Right ventricle myocardium superior (tissue), 1 donor: Measurements from ENCODE around the gene OPA3. TPM values are rescaled to one million over a fixed set of nuclear protein-coding genes. Genes with fewer than 3 reads are reported as not detected.
"Not testable (repeated sequence)": the region's sequence is repeated elsewhere in the genome, so short reads cannot be mapped to it uniquely, and the experiment has no call there.

Experiments
- ATAC-seq: fragments of 200-7000 bp; cut with Tn5 transposase; one replicate; pipeline ENCODE4 v1.9.1; 2020; ENCODE audit warnings: mild to moderate bottlenecking; ENCODE audit not compliant: poor library complexity
- DNase-seq: peaks from one replicate; pipeline ENCODE4 v3.0.0-alpha.2; 2020
- intact Hi-C: fragments of 100-400 bp; cut with DNase I; formaldehyde crosslinking; loops from one replicate; pipeline ENCODE4 v1.11.2; 2022
- total RNA-seq: library from RNA; stranded (reverse); fragmentation: NEBNext Ultra II Directional; extraction: Animal tissue kit (Norgen Biotek cat#: 25700); gene quantifications from one replicate; pipeline ENCODE4 v1.2.1, GENCODE V29; 2021
- donor health status: DM: no; HTN: yes; CAD: no; lungs with severe emphysema.

The OPA3 gene
- total RNA-seq, 1 donor from 2014 or later, result 22.8 TPM

- intact Hi-C loops, DNase-seq, ATAC-seq: not testable (repeated sequence)
Measured at GRCh38 chr19:45510352-45510751, 74.2 kb downstream of the OPA3 start.

GRCh38 chr19:45509692-45510015 lies 74.9 kb downstream of the OPA3 start:
- DNase-seq (no peak), ATAC-seq (no peak)
- intact Hi-C loops, result no loop called here

- intact Hi-C loops, result no loop called here
- DNase-seq (peak; percentile 84), ATAC-seq (peak; percentile 43)
Measured at GRCh38 chr19:45508861-45509691, 75.5 kb downstream of the OPA3 start.

GRCh38 chr19:45508417-45508860 lies 76.2 kb downstream of the OPA3 start:
- DNase-seq (peak; percentile 62), ATAC-seq (peak; percentile 4)
- intact Hi-C loops, result no loop called here

GRCh38 chr19:45507872-45508416 lies 76.7 kb downstream of the OPA3 start:
- intact Hi-C loops, result no loop called here

GRCh38 chr19:45506989-45507871 lies 77.4 kb downstream of the OPA3 start, which contains the start of gene VASP:
Gene VASP (plus strand): TSS chr19:45507479. CDS start chr19:45507772, 293 bp downstream.
- DNase-seq (peak; percentile 92), ATAC-seq (peak; percentile 87)
- intact Hi-C loops, result no loop called here

More at GRCh38 chr19:45507872-45508416, 76.7 kb downstream of the OPA3 start:
- ATAC-seq, result no peak
- DNase-seq, result no peak

- DNase-seq (peak; percentile 96), ATAC-seq (peak; percentile 89)
- intact Hi-C loops, result no loop called here
Measured at GRCh38 chr19:45506246-45506988, 78.2 kb downstream of the OPA3 start.

GRCh38 chr19:45505996-45506245 lies 78.7 kb downstream of the OPA3 start:
- ATAC-seq, result no peak
- peak; percentile 29 for DNase-seq
- intact Hi-C loops, result no loop called here

- DNase-seq (peak; percentile 28), ATAC-seq (no peak)
- intact Hi-C loops, result no loop called here
Measured at GRCh38 chr19:45505151-45505995, 79.2 kb downstream of the OPA3 start.

- intact Hi-C loops, result no loop called here
- no peak for DNase-seq
- ATAC-seq, result no peak
Measured at GRCh38 chr19:45503909-45504308, 80.7 kb downstream of the OPA3 start.

GRCh38 chr19:45502111-45502510 lies 82.5 kb downstream of the OPA3 start:
- intact Hi-C loops, result no loop called here
- DNase-seq (no peak), ATAC-seq (no peak)

- no peak for DNase-seq
- no peak for ATAC-seq
- intact Hi-C loops, result no loop called here
Measured at GRCh38 chr19:45501730-45502014, 82.9 kb downstream of the OPA3 start.

GRCh38 chr19:45500918-45501729 lies 83.5 kb downstream of the OPA3 start:
- intact Hi-C loops, result no loop called here
- DNase-seq, result no peak
- ATAC-seq, result no peak

GRCh38 chr19:45499196-45500180 lies 85.1 kb downstream of the OPA3 start:
- intact Hi-C loops, result no loop called here
- ATAC-seq (no peak), DNase-seq (peak; percentile 62)

- intact Hi-C loops, result no loop called here
- ATAC-seq, result peak; percentile 3
- DNase-seq, result peak; percentile 58
Measured at GRCh38 chr19:45498411-45499195, 86.0 kb downstream of the OPA3 start, which contains the start of gene PPM1N. Gene PPM1N (plus strand): TSS chr19:45498443. CDS start chr19:45498473, 30 bp downstream.
